NOMO-1 (cell line): ENCODE results near the gene CFAP46.
"Not testable (repeated sequence)": the region's sequence is repeated elsewhere in the genome, so short reads cannot be mapped to it uniquely, and the experiment has no call there.

Experiments used
- DNase-seq, 2 experiments: peaks; one replicate each; lab custom pipeline; 2025; ENCODE audit not compliant: unreplicated experiment in 2 of 2; lab: John Stamatoyannopoulos, UW

Gene CFAP46

GRCh38 chr10:132849546-132850031 lies 92.8 kb downstream of the CFAP46 start:
- DNase-seq: no peak

GRCh38 chr10:132848951-132849545 lies 93.3 kb downstream of the CFAP46 start:
- no peak for DNase-seq

- peak in 1 of 2 experiments; percentile 3 for DNase-seq
Measured at GRCh38 chr10:132848291-132848701, 94.1 kb downstream of the CFAP46 start.

- DNase-seq: no peak
Measured at GRCh38 chr10:132847856-132848255, 94.5 kb downstream of the CFAP46 start.

- DNase-seq: no peak
Measured at GRCh38 chr10:132847416-132847777, 95.0 kb downstream of the CFAP46 start.

GRCh38 chr10:132846631-132847415 lies 95.5 kb downstream of the CFAP46 start:
- no peak for DNase-seq

GRCh38 chr10:132845780-132846595 lies 96.4 kb downstream of the CFAP46 start:
- DNase-seq: no peak

- DNase-seq: no peak
Measured at GRCh38 chr10:132845041-132845551, 97.3 kb downstream of the CFAP46 start.

- no peak for DNase-seq
Measured at GRCh38 chr10:132844069-132844809, 98.1 kb downstream of the CFAP46 start.

GRCh38 chr10:132843276-132843675 lies 99.1 kb downstream of the CFAP46 start:
- DNase-seq: not testable (repeated sequence)

GRCh38 chr10:132842397-132842796 lies 100.0 kb downstream of the CFAP46 start:
- no peak for DNase-seq

GRCh38 chr10:132841615-132841975 lies 100.8 kb downstream of the CFAP46 start:
- no peak for DNase-seq

GRCh38 chr10:132840698-132841614 lies 101.4 kb downstream of the CFAP46 start:
- DNase-seq: no peak

GRCh38 chr10:132839061-132839460 lies 103.3 kb downstream of the CFAP46 start:
- no peak for DNase-seq

- DNase-seq: no peak
Measured at GRCh38 chr10:132838346-132838970, 103.9 kb downstream of the CFAP46 start.

- DNase-seq: no peak
Measured at GRCh38 chr10:132837905-132838304, 104.5 kb downstream of the CFAP46 start.

- peak; percentile 9 to 12 for DNase-seq
Measured at GRCh38 chr10:132836832-132837540, 105.4 kb downstream of the CFAP46 start.

- DNase-seq: no peak
Measured at GRCh38 chr10:132836248-132836831, 106.0 kb downstream of the CFAP46 start.
